H1 (cell line): ENCODE measurements around the gene RSKR.

Experiments
- BRCA1 ChIP-seq: IDR thresholded peaks from 2 replicates; pipeline ENCODE4 v1.6.1; 2012; ENCODE audit warnings: low read depth, low read length, improper control_type of control experiment
- CEBPB ChIP-seq: IDR thresholded peaks from 2 replicates; pipeline ENCODE4 v1.6.1; 2012; ENCODE audit warnings: low read depth, low read length
- CHD2 ChIP-seq: IDR thresholded peaks from 2 replicates; pipeline ENCODE4 v1.6.1; 2012; ENCODE audit warnings: low read length, improper control_type of control experiment
- EP300 ChIP-seq, 2 experiments: IDR thresholded peaks; 1 replicate in 1 of 2; 2 replicates in 1 of 2; pipeline ENCODE4 v1.6.1; 2011 to 2012; ENCODE audit warnings: low read depth in 2 of 2, low read length in 2 of 2, mild to moderate bottlenecking in 2 of 2, borderline replicate concordance in 1 of 2, inconsistent platforms in 1 of 2, moderate library complexity in 1 of 2
- EZH2 ChIP-seq: fragments of 200-600 bp; sonication (generic); IDR thresholded peaks from 2 replicates; pipeline ENCODE4 v1.7.1; 2012; ENCODE audit warnings: low read depth, mild to moderate bottlenecking, moderate library complexity, low read length, inconsistent platforms; ENCODE audit not compliant: severe bottlenecking
- HDAC2 ChIP-seq, 2 experiments: fragments of 300-600 bp in 1 of 2; sonication (generic) in 1 of 2; IDR thresholded peaks; 2 replicates each; pipeline ENCODE4 v1.6.1; 2011 to 2012; ENCODE audit warnings: low read depth in 2 of 2, low read length in 2 of 2, mild to moderate bottlenecking in 2 of 2, moderate library complexity in 2 of 2, borderline replicate concordance in 1 of 2, inconsistent platforms in 1 of 2
- HDAC6 ChIP-seq: IDR thresholded peaks from one replicate; pipeline ENCODE4 v1.7.1; 2012; ENCODE audit warnings: low read depth, mild to moderate bottlenecking, inconsistent platforms, low read length, moderate library complexity
- RAD21 ChIP-seq, 2 experiments: IDR thresholded peaks in 1 of 2; conservative IDR thresholded peaks in 1 of 2; 2 replicates each; pipeline ENCODE4 v1.6.1; 2011; ENCODE audit warnings: low read depth in 2 of 2, low read length in 2 of 2, improper control_type of control experiment in 1 of 2, inconsistent platforms in 1 of 2, mild to moderate bottlenecking in 1 of 2, moderate library complexity in 1 of 2
- RFX5 ChIP-seq: IDR thresholded peaks from 2 replicates; pipeline ENCODE4 v1.6.1; 2011; ENCODE audit warnings: low read depth, low read length, improper control_type of control experiment, borderline replicate concordance
- TEAD4 ChIP-seq: IDR thresholded peaks from 2 replicates; pipeline ENCODE4 v1.6.1; 2012; ENCODE audit warnings: low read depth, low read length, inconsistent platforms, mixed read lengths
- TF ChIP-seq, protein P1 (sequence below), 3 experiments: IDR thresholded peaks; 1 replicate in 2 of 3; 2 replicates in 1 of 3; pipeline versions ENCODE4 v1.5.1 to v1.6.1; 2011; ENCODE audit warnings: low read length in 3 of 3, mild to moderate bottlenecking in 3 of 3, inconsistent platforms in 2 of 3, low read depth in 1 of 3, moderate library complexity in 1 of 3; ENCODE audit not compliant: insufficient read depth in 1 of 3; ENCODE audit errors: control extremely low read depth in 1 of 3

DNA sequence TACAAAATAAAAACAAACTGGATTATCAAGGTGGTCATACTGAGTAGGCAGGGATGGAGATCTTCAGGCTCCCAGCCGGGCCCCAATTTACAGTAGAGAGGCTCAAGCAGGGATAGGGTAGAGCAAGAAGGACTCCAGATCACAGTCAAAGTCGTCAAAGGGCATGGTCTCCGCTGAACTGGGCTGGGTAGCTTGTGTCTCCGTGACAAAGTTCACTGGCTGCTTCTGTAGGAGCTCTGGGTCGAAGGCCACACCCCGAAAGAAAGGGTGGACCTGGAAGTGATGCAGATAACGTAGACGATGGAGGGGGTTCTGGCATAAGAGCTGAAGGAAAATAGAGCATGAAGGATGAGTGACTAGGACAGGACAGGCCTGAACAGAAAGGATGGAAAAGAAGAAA is 3.6 kb downstream of the RSKR start:
- no peak for TF ChIP-seq BRCA1
- TF ChIP-seq, protein P1, sequence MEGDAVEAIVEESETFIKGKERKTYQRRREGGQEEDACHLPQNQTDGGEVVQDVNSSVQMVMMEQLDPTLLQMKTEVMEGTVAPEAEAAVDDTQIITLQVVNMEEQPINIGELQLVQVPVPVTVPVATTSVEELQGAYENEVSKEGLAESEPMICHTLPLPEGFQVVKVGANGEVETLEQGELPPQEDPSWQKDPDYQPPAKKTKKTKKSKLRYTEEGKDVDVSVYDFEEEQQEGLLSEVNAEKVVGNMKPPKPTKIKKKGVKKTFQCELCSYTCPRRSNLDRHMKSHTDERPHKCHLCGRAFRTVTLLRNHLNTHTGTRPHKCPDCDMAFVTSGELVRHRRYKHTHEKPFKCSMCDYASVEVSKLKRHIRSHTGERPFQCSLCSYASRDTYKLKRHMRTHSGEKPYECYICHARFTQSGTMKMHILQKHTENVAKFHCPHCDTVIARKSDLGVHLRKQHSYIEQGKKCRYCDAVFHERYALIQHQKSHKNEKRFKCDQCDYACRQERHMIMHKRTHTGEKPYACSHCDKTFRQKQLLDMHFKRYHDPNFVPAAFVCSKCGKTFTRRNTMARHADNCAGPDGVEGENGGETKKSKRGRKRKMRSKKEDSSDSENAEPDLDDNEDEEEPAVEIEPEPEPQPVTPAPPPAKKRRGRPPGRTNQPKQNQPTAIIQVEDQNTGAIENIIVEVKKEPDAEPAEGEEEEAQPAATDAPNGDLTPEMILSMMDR (IDR thresholded peaks at IDR 0.05; ENCODE audit: control extremely low read depth in 1 of 3, insufficient read depth in 1 of 3, low read depth in 1 of 3, low read length in 3 of 3): no peak
- TF ChIP-seq HDAC6: no peak
- no peak for TF ChIP-seq EP300 (IDR thresholded peaks at IDR 0.05; ENCODE audit: borderline replicate concordance in 1 of 2, low read depth in 2 of 2, low read length in 2 of 2)
- no peak for TF ChIP-seq CHD2
- no peak for TF ChIP-seq RFX5
- TF ChIP-seq TEAD4: no peak
- no peak for TF ChIP-seq CEBPB
- TF ChIP-seq HDAC2 (IDR thresholded peaks at IDR 0.05; ENCODE audit: borderline replicate concordance in 1 of 2, low read depth in 2 of 2, low read length in 2 of 2): no peak
- TF ChIP-seq RAD21 (IDR thresholded peaks at IDR 0.05 in 1 of 2, conservative IDR thresholded peaks at IDR 0.05 in 1 of 2; ENCODE audit: low read depth in 2 of 2, low read length in 2 of 2): no peak
- no peak for TF ChIP-seq EZH2
